NCI-H510A treated with DMSO at 0.1 percent for 48 hours (cell line): ENCODE results near the gene TIGD3.
A peak's percentile ranks its signal among the peaks of the same experiment; 100 is the strongest.

Source experiments
- DNase-seq: peaks from one replicate; lab custom pipeline; 2025; lab: John Stamatoyannopoulos, UW

Gene TIGD3

GRCh38 chr11:65373839-65374580 is 19.5 kb downstream of the TIGD3 start:
- DNase-seq, result no peak

- DNase-seq, result no peak
These were observed 20.5 kb downstream of the TIGD3 start for GRCh38 chr11:65375012-65375411.

GRCh38 chr11:65376138-65376713 is 21.7 kb downstream of the TIGD3 start:
- no peak for DNase-seq

- DNase-seq, result no peak
These were observed 22.5 kb downstream of the TIGD3 start for GRCh38 chr11:65377036-65377435.

GRCh38 chr11:65377777-65378176 is 23.2 kb downstream of the TIGD3 start:
- DNase-seq, result no peak

GRCh38 chr11:65378208-65378927 is 23.8 kb downstream of the TIGD3 start:
- DNase-seq, result no peak

- no peak for DNase-seq
These were observed 24.5 kb downstream of the TIGD3 start for GRCh38 chr11:65378928-65379638.

- DNase-seq, result no peak
These were observed 25.3 kb downstream of the TIGD3 start for GRCh38 chr11:65379698-65380459.

- peak; percentile 22 for DNase-seq
These were observed 26.0 kb downstream of the TIGD3 start for GRCh38 chr11:65380460-65381119.

- no peak for DNase-seq
These were observed 27.1 kb downstream of the TIGD3 start for GRCh38 chr11:65381716-65382032.

GRCh38 chr11:65382033-65382803 is 27.7 kb downstream of the TIGD3 start, which contains the start of gene SLC25A45:
SLC25A45 (minus strand) TSS chr11:65382646; CDS start chr11:65381951, 695 bp downstream.
- peak; percentile 96 for DNase-seq

- no peak for DNase-seq
These were observed 28.3 kb downstream of the TIGD3 start for GRCh38 chr11:65382804-65383368.

GRCh38 chr11:65383778-65384177 is 29.2 kb downstream of the TIGD3 start:
- DNase-seq, result no peak

- DNase-seq, result no peak
These were observed 29.8 kb downstream of the TIGD3 start for GRCh38 chr11:65384301-65384889.

GRCh38 chr11:65386307-65387140 is 32.0 kb downstream of the TIGD3 start, which contains the start of gene FRMD8:
FRMD8 (plus strand) TSS chr11:65386637; CDS start chr11:65387037, 400 bp downstream.
- peak; percentile 80 for DNase-seq

GRCh38 chr11:65388731-65389130 is 34.2 kb downstream of the TIGD3 start:
- no peak for DNase-seq

- DNase-seq, result no peak
These were observed 34.9 kb downstream of the TIGD3 start for GRCh38 chr11:65389294-65389980.
